Pons (tissue), 1 donor: Measurements from ENCODE around the gene ABTB2.

ENCODE experiments used
- DNase-seq: peaks from one replicate; pipeline ENCODE4 v3.0.0-alpha.2; 2016; ENCODE audit warnings: low spot score

ABTB2 gene

GRCh38 chr11:34315394-34315793 lies 42.4 kb downstream of the ABTB2 start:
- DNase-seq, result no peak

GRCh38 chr11:34314936-34315335 lies 42.9 kb downstream of the ABTB2 start:
- no peak for DNase-seq

GRCh38 chr11:34314176-34314575 lies 43.6 kb downstream of the ABTB2 start:
- DNase-seq, result no peak

- peak; percentile 34 for DNase-seq
These were observed 44.7 kb downstream of the ABTB2 start for GRCh38 chr11:34313099-34313517.

GRCh38 chr11:34311126-34311525 lies 46.7 kb downstream of the ABTB2 start:
- DNase-seq, result no peak

GRCh38 chr11:34309965-34310364 lies 47.8 kb downstream of the ABTB2 start:
- no peak for DNase-seq

GRCh38 chr11:34308913-34309585 lies 48.8 kb downstream of the ABTB2 start:
- no peak for DNase-seq

- DNase-seq, result no peak
These were observed 49.5 kb downstream of the ABTB2 start for GRCh38 chr11:34308049-34308912.

GRCh38 chr11:34305780-34306179 lies 52.0 kb downstream of the ABTB2 start:
- DNase-seq, result no peak

GRCh38 chr11:34305193-34305592 lies 52.6 kb downstream of the ABTB2 start:
- DNase-seq, result no peak

- no peak for DNase-seq
These were observed 54.7 kb downstream of the ABTB2 start for GRCh38 chr11:34303028-34303570.

GRCh38 chr11:34302046-34302921 lies 55.5 kb downstream of the ABTB2 start:
- DNase-seq, result no peak

GRCh38 chr11:34300926-34301295 lies 56.9 kb downstream of the ABTB2 start:
- no peak for DNase-seq

DNA sequence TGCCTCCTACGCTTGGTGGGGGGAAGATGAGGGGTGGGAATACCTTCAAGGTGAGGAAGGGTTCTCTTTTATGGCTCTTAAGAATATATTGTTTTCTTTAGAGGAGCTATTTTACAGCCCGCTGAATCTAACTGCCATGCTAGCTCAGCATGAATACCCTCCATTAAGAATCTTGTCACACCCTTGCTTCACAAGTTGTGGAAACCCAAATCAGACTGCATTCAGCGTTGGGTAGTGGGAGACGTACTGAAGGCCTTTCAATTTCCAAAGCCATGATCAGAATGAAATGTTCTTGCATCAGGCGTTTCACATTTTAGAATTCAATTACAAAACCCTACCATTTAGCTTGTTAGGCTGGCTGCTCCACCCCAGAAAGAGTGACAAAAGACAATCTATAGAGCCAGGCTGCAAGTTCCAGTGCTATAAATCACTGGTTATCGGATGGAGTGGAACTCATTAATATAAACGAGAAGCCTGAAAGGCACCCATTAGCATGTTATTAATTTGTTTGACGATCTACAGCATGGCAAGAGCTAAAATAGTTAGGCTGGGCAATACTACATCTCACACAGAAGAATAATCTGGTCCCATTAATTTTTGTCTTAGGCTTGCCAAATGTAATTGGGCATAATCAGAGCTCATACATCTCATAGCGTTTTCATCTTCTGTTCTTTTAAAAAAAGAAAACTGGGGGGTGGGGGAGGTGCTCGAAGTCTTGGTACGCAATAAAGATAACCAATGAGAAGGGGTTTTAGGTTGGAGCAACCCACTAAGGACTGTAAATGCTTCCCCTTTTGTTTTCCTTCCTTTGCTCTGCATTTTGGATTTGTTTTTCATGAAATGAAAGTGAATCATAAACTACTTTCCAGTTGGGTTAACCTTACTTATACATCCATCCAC lies 57.5 kb downstream of the ABTB2 start:
- DNase-seq, result no peak

GRCh38 chr11:34299284-34299972 lies 58.4 kb downstream of the ABTB2 start:
- peak; percentile 30 for DNase-seq

- no peak for DNase-seq
These were observed 58.9 kb downstream of the ABTB2 start for GRCh38 chr11:34298871-34299270.

GRCh38 chr11:34296412-34296811 lies 61.4 kb downstream of the ABTB2 start:
- no peak for DNase-seq

DNA sequence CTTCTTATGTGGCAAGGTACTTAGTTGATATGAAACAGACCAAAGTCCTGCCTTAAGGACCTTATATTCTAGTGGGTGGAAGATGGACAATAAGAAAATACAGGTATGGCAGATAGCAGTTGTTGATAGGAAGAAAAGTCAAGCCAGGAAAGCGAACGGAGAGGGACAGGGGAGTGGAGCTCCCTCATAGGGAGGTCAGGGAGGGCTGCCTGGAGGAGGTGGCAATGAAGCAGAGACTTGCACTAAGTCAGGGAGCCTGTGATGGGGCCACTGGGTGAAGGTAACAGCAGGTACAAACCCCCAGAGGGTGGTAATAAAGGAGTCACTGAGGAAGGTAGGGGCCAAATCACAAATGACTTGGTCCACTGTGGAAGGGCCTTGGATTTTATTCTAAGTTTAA lies 65.3 kb downstream of the ABTB2 start:
- DNase-seq, result no peak

- no peak for DNase-seq
These were observed 65.7 kb downstream of the ABTB2 start for GRCh38 chr11:34292111-34292510.

GRCh38 chr11:34290926-34291325 lies 66.9 kb downstream of the ABTB2 start:
- DNase-seq, result no peak

- DNase-seq, result no peak
These were observed 69.3 kb downstream of the ABTB2 start for GRCh38 chr11:34288492-34288891.
